GM19099 (cell line): ENCODE measurements around the gene FBXO11.

ENCODE experiments used
- POLR2A ChIP-seq: IDR thresholded peaks from 3 replicates; pipeline ENCODE4 v1.6.1; 2011; ENCODE audit warnings: low read depth; ENCODE audit not compliant: insufficient read length; ENCODE audit errors: extremely low read depth

Gene FBXO11

GRCh38 chr2:47900857-47901256, 5.4 kb downstream of the FBXO11 start:
- no peak for TF ChIP-seq POLR2A

- TF ChIP-seq POLR2A = no peak
Observed at GRCh38 chr2:47899915-47900816, 6.1 kb downstream of the FBXO11 start.

GRCh38 chr2:47897883-47898731, 8.2 kb downstream of the FBXO11 start:
- no peak for TF ChIP-seq POLR2A

- no peak for TF ChIP-seq POLR2A
Observed at GRCh38 chr2:47896450-47896968, 9.8 kb downstream of the FBXO11 start.

GRCh38 chr2:47893771-47894170, 12.5 kb downstream of the FBXO11 start:
- no peak for TF ChIP-seq POLR2A

GRCh38 chr2:47892338-47892730, 14.0 kb downstream of the FBXO11 start:
- TF ChIP-seq POLR2A = no peak

- TF ChIP-seq POLR2A = no peak
Observed at GRCh38 chr2:47891369-47892337, 14.6 kb downstream of the FBXO11 start.

GRCh38 chr2:47890711-47891368, 15.5 kb downstream of the FBXO11 start:
- no peak for TF ChIP-seq POLR2A

GRCh38 chr2:47888581-47889280, 17.6 kb downstream of the FBXO11 start:
- no peak for TF ChIP-seq POLR2A

GRCh38 chr2:47876912-47877311, 29.4 kb downstream of the FBXO11 start:
- TF ChIP-seq POLR2A = no peak

GRCh38 chr2:47872941-47873340, 33.4 kb downstream of the FBXO11 start:
- TF ChIP-seq POLR2A = no peak

- TF ChIP-seq POLR2A = no peak
Observed at GRCh38 chr2:47870641-47871540, 35.4 kb downstream of the FBXO11 start.
